CD4-positive, CD25-positive, alpha-beta regulatory T cell (primary cell): ENCODE data around the gene FRAT2. TPM values are rescaled to one million over a fixed set of nuclear protein-coding genes. Genes with fewer than 3 reads are reported as not detected.
A peak's percentile ranks its signal among the peaks of the same experiment; 100 is the strongest.

Source experiments
- ATAC-seq, 2 donors: fragments of 150-1000 bp; cut with Tn5 transposase; one replicate each; pipeline ENCODE4 v1.10.0; 2021; ENCODE audit warnings: low read depth in 2 of 2, moderate number of reproducible peaks in 2 of 2, moderate library complexity in 1 of 2
- DNase-seq, 3 donors: peaks; one replicate each; pipeline versions ENCODE4 v3.0.0 to v3.0.0-alpha.2; 2012 to 2022; ENCODE audit warnings: mixed read lengths in 1 of 3
- H3K27ac ChIP-seq: one replicate; pipeline ENCODE4 v1.7.0; 2013; ENCODE audit warnings: mild to moderate bottlenecking, low read length; ENCODE audit not compliant: insufficient read depth, poor library complexity, severe bottlenecking
- H3K27me3 ChIP-seq: one replicate; pipeline ENCODE4 v1.7.0; 2013; ENCODE audit warnings: low read length; ENCODE audit not compliant: control insufficient read depth, insufficient read depth
- H3K36me3 ChIP-seq: one replicate; pipeline ENCODE4 v1.7.0; 2013; ENCODE audit warnings: mild to moderate bottlenecking, low read length, moderate library complexity; ENCODE audit not compliant: control insufficient read depth, insufficient read depth
- H3K4me1 ChIP-seq: 2 replicates; pipeline ENCODE4 v1.7.0; 2013; ENCODE audit warnings: mild to moderate bottlenecking, low read length; ENCODE audit not compliant: insufficient read depth, control insufficient read depth, poor library complexity, severe bottlenecking
- H3K4me3 ChIP-seq: one replicate; pipeline ENCODE4 v1.7.0; 2013; ENCODE audit warnings: low read depth, mild to moderate bottlenecking, low read length, moderate library complexity
- H3K9me3 ChIP-seq, 2 experiments: 1 replicate in 1 of 2; 2 replicates in 1 of 2; pipeline ENCODE4 v1.7.0; 2013; ENCODE audit warnings: low read length in 2 of 2, mild to moderate bottlenecking in 1 of 2, moderate library complexity in 1 of 2; ENCODE audit not compliant: control insufficient read depth in 2 of 2
- H3K27ac Mint-ChIP-seq, 3 donors: one replicate each; pipeline ENCODE4 v1.8.0; 2020 to 2022; ENCODE audit warnings: mild to moderate bottlenecking in 3 of 3, mixed read lengths in 3 of 3, moderate library complexity in 2 of 3
- H3K27me3 Mint-ChIP-seq: one replicate; pipeline ENCODE4 v1.8.0; 2022; ENCODE audit warnings: mild to moderate bottlenecking, mixed read lengths
- H3K36me3 Mint-ChIP-seq: one replicate; pipeline ENCODE4 v1.8.0; 2020; ENCODE audit warnings: mixed read lengths
- H3K4me1 Mint-ChIP-seq, 4 donors: one replicate each; pipeline ENCODE4 v1.8.0; 2020 to 2022; ENCODE audit warnings: mixed read lengths in 4 of 4, mild to moderate bottlenecking in 1 of 4
- H3K4me3 Mint-ChIP-seq, 4 donors: one replicate each; pipeline ENCODE4 v1.8.0; 2020 to 2022; ENCODE audit warnings: mild to moderate bottlenecking in 4 of 4, mixed read lengths in 4 of 4, moderate library complexity in 3 of 4
- H3K9me3 Mint-ChIP-seq, 7 donors: one replicate each; pipeline ENCODE4 v1.8.0; 2020 to 2022; ENCODE audit warnings: mixed read lengths in 7 of 7, mild to moderate bottlenecking in 3 of 7, moderate library complexity in 2 of 7
- polyA plus RNA-seq, 4 donors: library from polyadenylated mRNA; unstranded; fragments of 300-500 nt; fragmentation: Illumina TruSeq; gene quantifications; one replicate each; pipeline ENCODE4 v1.2.3, GENCODE V29; 2021
- total RNA-seq: library from RNA; stranded (reverse); gene quantifications from one replicate; pipeline ENCODE4 v1.2.3, GENCODE V29; 2022

Gene FRAT2
- total and polyA plus RNA-seq, 5 donors from 2014 or later: 8.8 to 28.0 (median 11.0) TPM

- Mint-ChIP-seq H3K4me1 (peaks cover 0 to 13% (median 1%) of the 10 kb centered on the region in 4 donors), H3K36me3 (peaks cover 25% of the 10 kb centered on the region), H3K27ac (no peak overlapping the region), H3K9me3 (peaks cover 0 to 1% (median 0%) of the 10 kb centered on the region in 7 donors), H3K4me3 (no peak overlapping the region), H3K27me3 (no peaks in the 10 kb centered on the region)
- no peak for ATAC-seq
- no peak for DNase-seq
- no peak overlapping the region for H3K27ac ChIP-seq
- peaks cover 12% of the 10 kb centered on the region for H3K36me3 ChIP-seq
- no peak overlapping the region for H3K4me3 ChIP-seq
- no peaks in the 10 kb centered on the region for H3K9me3 ChIP-seq
- H3K27me3 ChIP-seq: no peaks in the 10 kb centered on the region
- H3K4me1 ChIP-seq: no peaks in the 10 kb centered on the region
Observed at GRCh38 chr10:97362310-97363033, 27.9 kb upstream of the FRAT2 start.

GRCh38 chr10:97361537-97361901, 27.0 kb upstream of the FRAT2 start:
- H3K4me1 Mint-ChIP-seq: peaks cover 0 to 11% (median 1%) of the 10 kb centered on the region in 4 donors
- H3K27ac Mint-ChIP-seq: no peak overlapping the region
- H3K4me3 ChIP-seq: no peak overlapping the region
- no peak overlapping the region for H3K27ac ChIP-seq
- H3K4me3 Mint-ChIP-seq: no peak overlapping the region
- no peak for ATAC-seq
- no peaks in the 10 kb centered on the region for H3K27me3 Mint-ChIP-seq
- peaks cover 0 to 1% (median 0%) of the 10 kb centered on the region in 7 donors for H3K9me3 Mint-ChIP-seq
- no peaks in the 10 kb centered on the region for H3K27me3 ChIP-seq
- no peaks in the 10 kb centered on the region for H3K4me1 ChIP-seq
- peaks cover 10% of the 10 kb centered on the region for H3K36me3 ChIP-seq
- DNase-seq: no peak
- H3K9me3 ChIP-seq: no peaks in the 10 kb centered on the region
- peaks cover 28% of the 10 kb centered on the region for H3K36me3 Mint-ChIP-seq

GRCh38 chr10:97360705-97361536, 26.4 kb upstream of the FRAT2 start:
- peaks cover 7% of the 10 kb centered on the region for H3K36me3 ChIP-seq
- H3K4me3 Mint-ChIP-seq: no peak overlapping the region
- H3K9me3 Mint-ChIP-seq: peaks cover 0 to 1% (median 0%) of the 10 kb centered on the region in 7 donors
- no peak overlapping the region for H3K27ac ChIP-seq
- ATAC-seq (no peak), DNase-seq (no peak)
- no peaks in the 10 kb centered on the region for H3K27me3 Mint-ChIP-seq
- H3K4me3 ChIP-seq: no peak overlapping the region
- peaks cover 34% of the 10 kb centered on the region for H3K36me3 Mint-ChIP-seq
- H3K4me1 Mint-ChIP-seq: peaks cover 0 to 6% (median 1%) of the 10 kb centered on the region in 4 donors
- no peaks in the 10 kb centered on the region for H3K4me1 ChIP-seq
- H3K9me3 ChIP-seq: no peaks in the 10 kb centered on the region
- H3K27ac Mint-ChIP-seq: peak overlapping the region in 2 of 3 donors; percentile 36 to 79
- no peaks in the 10 kb centered on the region for H3K27me3 ChIP-seq

GRCh38 chr10:97358781-97359180, 24.3 kb upstream of the FRAT2 start:
- Mint-ChIP-seq H3K4me3 (no peak overlapping the region), H3K4me1 (peaks cover 0 to 6% (median 0%) of the 10 kb centered on the region in 4 donors), H3K9me3 (no peaks in the 10 kb centered on the region), H3K27ac (peak overlapping the region in 1 of 3 donors; percentile 33), H3K36me3 (peaks cover 34% of the 10 kb centered on the region), H3K27me3 (no peaks in the 10 kb centered on the region)
- no peak for ATAC-seq
- DNase-seq: no peak
- Histone ChIP-seq H3K9me3 (no peaks in the 10 kb centered on the region), H3K27me3 (no peaks in the 10 kb centered on the region), H3K4me3 (no peak overlapping the region), H3K4me1 (no peaks in the 10 kb centered on the region), H3K36me3 (peaks cover 4% of the 10 kb centered on the region), H3K27ac (no peak overlapping the region)

GRCh38 chr10:97358349-97358748, 23.8 kb upstream of the FRAT2 start:
- H3K27ac Mint-ChIP-seq: peak overlapping the region in 1 of 3 donors; percentile 20
- H3K36me3 ChIP-seq: peaks cover 4% of the 10 kb centered on the region

GRCh38 chr10:97356918-97357317, 22.4 kb upstream of the FRAT2 start:
- no peaks in the 10 kb centered on the region for H3K9me3 Mint-ChIP-seq
- H3K4me1 Mint-ChIP-seq: peaks cover 0 to 6% (median 0%) of the 10 kb centered on the region in 4 donors
- no peak overlapping the region for H3K4me3 Mint-ChIP-seq
- DNase-seq (no peak), ATAC-seq (no peak)
- peaks cover 27% of the 10 kb centered on the region for H3K36me3 Mint-ChIP-seq
- H3K36me3 ChIP-seq: no peaks in the 10 kb centered on the region
- no peaks in the 10 kb centered on the region for H3K4me1 ChIP-seq
- no peaks in the 10 kb centered on the region for H3K27me3 ChIP-seq
- no peaks in the 10 kb centered on the region for H3K9me3 ChIP-seq
- no peaks in the 10 kb centered on the region for H3K27me3 Mint-ChIP-seq
- no peak overlapping the region for H3K4me3 ChIP-seq
- H3K27ac Mint-ChIP-seq: no peak overlapping the region
- no peak overlapping the region for H3K27ac ChIP-seq

More at GRCh38 chr10:97358349-97358748, 23.8 kb upstream of the FRAT2 start:
- H3K4me3 ChIP-seq: no peak overlapping the region
- ATAC-seq (no peak), DNase-seq (no peak)
- no peaks in the 10 kb centered on the region for H3K27me3 ChIP-seq
- Mint-ChIP-seq H3K36me3 (peaks cover 31% of the 10 kb centered on the region), H3K27me3 (no peaks in the 10 kb centered on the region), H3K4me1 (peaks cover 0 to 6% (median 0%) of the 10 kb centered on the region in 4 donors), H3K4me3 (no peak overlapping the region), H3K9me3 (no peaks in the 10 kb centered on the region)
- no peaks in the 10 kb centered on the region for H3K4me1 ChIP-seq
- no peak overlapping the region for H3K27ac ChIP-seq
- H3K9me3 ChIP-seq: no peaks in the 10 kb centered on the region

- H3K27me3 Mint-ChIP-seq: no peaks in the 10 kb centered on the region
- Histone ChIP-seq H3K9me3 (no peaks in the 10 kb centered on the region), H3K36me3 (no peaks in the 10 kb centered on the region), H3K4me3 (no peak overlapping the region), H3K27me3 (no peaks in the 10 kb centered on the region), H3K4me1 (no peaks in the 10 kb centered on the region), H3K27ac (no peak overlapping the region)
- H3K4me3 Mint-ChIP-seq: no peak overlapping the region
- peaks cover 0 to 6% (median 0%) of the 10 kb centered on the region in 4 donors for H3K4me1 Mint-ChIP-seq
- no peaks in the 10 kb centered on the region for H3K9me3 Mint-ChIP-seq
- no peak for ATAC-seq
- H3K36me3 Mint-ChIP-seq: peaks cover 27% of the 10 kb centered on the region
- H3K27ac Mint-ChIP-seq: peak overlapping the region in 1 of 3 donors; percentile 80
- no peak for DNase-seq
Observed at GRCh38 chr10:97356318-97356914, 21.9 kb upstream of the FRAT2 start.
